ENCODE data around the gene CLPTM1.

The CLPTM1 gene

GRCh38 chr19:44985445-44985844 is 30.3 kb downstream of the CLPTM1 start:
- H3K4me3 ChIP-seq (ENCODE audit: low read depth, low read length), result no peak overlapping the region
- no peak for TF ChIP-seq CTCF (IDR thresholded peaks at IDR 0.05; ENCODE audit: low read depth, low read length, missing control alignments)
- no peak for DNase-seq (ENCODE audit: low read depth)

GRCh38 chr19:44986389-44986788 is 31.2 kb downstream of the CLPTM1 start:
- no peak for TF ChIP-seq CTCF (IDR thresholded peaks at IDR 0.05; ENCODE audit: low read depth, low read length, missing control alignments)
- no peak for DNase-seq (ENCODE audit: low read depth)

GRCh38 chr19:44987148-44987675 is 32.0 kb downstream of the CLPTM1 start:
- TF ChIP-seq CTCF (IDR thresholded peaks at IDR 0.05; ENCODE audit: low read depth, low read length, missing control alignments), result no peak
- no peak overlapping the region for H3K4me3 ChIP-seq (ENCODE audit: low read depth, low read length)
- DNase-seq (ENCODE audit: low read depth), result no peak

More at GRCh38 chr19:44986389-44986788, 31.2 kb downstream of the CLPTM1 start:
- no peak overlapping the region for H3K4me3 ChIP-seq (ENCODE audit: low read depth, low read length)

DNA sequence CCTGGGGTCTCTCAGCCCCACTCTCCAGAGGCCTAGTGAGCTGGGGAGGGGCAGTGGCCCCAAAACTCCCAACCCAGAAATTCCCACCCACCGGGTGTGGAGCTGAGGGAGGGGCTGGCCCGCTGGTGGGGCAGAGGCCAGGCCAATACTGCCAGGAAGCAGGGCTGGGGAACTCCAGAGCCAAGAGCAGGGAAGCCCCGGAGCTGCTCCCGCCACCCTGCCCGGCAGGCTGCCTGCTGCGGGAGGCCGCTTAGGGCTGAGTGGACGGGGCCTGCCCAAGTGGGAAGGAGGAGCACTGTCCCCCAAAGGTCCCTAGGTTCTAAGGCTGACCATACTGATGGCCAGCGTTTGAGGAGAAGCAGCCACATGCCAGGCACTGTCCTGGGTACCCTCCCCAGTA is 33.1 kb downstream of the CLPTM1 start:
- no peak for DNase-seq (ENCODE audit: low read depth)
- no peak overlapping the region for H3K4me3 ChIP-seq (ENCODE audit: low read depth, low read length)
- no peak for TF ChIP-seq CTCF (IDR thresholded peaks at IDR 0.05; ENCODE audit: low read depth, low read length, missing control alignments)

DNA sequence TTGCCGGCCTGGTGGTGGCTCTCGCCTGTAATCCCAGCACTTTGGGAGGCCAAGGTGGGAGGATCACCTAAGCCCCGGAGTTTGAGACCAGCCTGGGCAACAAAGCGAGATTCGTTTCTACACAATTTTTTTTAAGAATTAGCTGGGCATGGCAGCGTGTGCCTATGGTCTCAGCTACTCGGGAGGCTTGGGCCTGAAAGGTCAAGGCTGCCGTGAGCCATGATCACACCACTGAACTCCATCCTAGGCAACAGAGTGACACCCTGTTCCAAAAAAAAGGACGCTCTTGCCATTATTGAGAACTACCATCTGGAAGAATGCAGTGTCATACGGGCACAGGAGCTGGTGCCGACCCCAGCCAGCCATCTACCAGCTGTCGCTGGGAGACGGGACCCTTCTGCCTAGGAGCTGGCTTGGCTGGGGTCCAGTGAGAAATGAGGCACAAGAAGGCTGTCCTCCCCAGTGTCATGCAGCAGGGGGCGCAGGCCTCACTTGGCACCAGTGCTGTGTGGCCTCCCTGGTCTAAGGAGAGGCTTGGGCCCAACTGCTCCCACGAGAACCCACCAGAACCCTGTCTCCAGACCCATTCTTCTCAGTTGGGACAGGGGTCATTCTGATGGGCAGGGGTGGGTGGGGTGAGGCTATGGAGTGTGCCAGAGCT is 33.8 kb downstream of the CLPTM1 start:
- H3K4me3 ChIP-seq (ENCODE audit: low read depth, low read length), result no peak overlapping the region
- DNase-seq (ENCODE audit: low read depth), result no peak
- peak; percentile 84 for TF ChIP-seq CTCF (IDR thresholded peaks at IDR 0.05; ENCODE audit: low read depth, low read length, missing control alignments)

GRCh38 chr19:44990459-44990858 is 35.3 kb downstream of the CLPTM1 start:
- TF ChIP-seq CTCF (IDR thresholded peaks at IDR 0.05; ENCODE audit: low read depth, low read length, missing control alignments), result no peak
- no peak for DNase-seq (ENCODE audit: low read depth)

GRCh38 chr19:44990966-44991365 is 35.8 kb downstream of the CLPTM1 start:
- no peak for TF ChIP-seq CTCF (IDR thresholded peaks at IDR 0.05; ENCODE audit: low read depth, low read length, missing control alignments)
- no peak overlapping the region for H3K4me3 ChIP-seq (ENCODE audit: low read depth, low read length)
- no peak for DNase-seq (ENCODE audit: low read depth)

More at GRCh38 chr19:44990459-44990858, 35.3 kb downstream of the CLPTM1 start:
- no peak overlapping the region for H3K4me3 ChIP-seq (ENCODE audit: low read depth, low read length)
